Inflammatory macrophage (primary cell): ENCODE results near the gene ADCY1.

ENCODE experiments used
- DNase-seq, 2 donors: peaks; one replicate each; pipeline ENCODE4 v3.0.0-alpha.2; 2020 to 2022

The ADCY1 gene

GRCh38 chr7:45594745-45595535 lies 20.8 kb downstream of the ADCY1 start:
- no peak for DNase-seq

DNA sequence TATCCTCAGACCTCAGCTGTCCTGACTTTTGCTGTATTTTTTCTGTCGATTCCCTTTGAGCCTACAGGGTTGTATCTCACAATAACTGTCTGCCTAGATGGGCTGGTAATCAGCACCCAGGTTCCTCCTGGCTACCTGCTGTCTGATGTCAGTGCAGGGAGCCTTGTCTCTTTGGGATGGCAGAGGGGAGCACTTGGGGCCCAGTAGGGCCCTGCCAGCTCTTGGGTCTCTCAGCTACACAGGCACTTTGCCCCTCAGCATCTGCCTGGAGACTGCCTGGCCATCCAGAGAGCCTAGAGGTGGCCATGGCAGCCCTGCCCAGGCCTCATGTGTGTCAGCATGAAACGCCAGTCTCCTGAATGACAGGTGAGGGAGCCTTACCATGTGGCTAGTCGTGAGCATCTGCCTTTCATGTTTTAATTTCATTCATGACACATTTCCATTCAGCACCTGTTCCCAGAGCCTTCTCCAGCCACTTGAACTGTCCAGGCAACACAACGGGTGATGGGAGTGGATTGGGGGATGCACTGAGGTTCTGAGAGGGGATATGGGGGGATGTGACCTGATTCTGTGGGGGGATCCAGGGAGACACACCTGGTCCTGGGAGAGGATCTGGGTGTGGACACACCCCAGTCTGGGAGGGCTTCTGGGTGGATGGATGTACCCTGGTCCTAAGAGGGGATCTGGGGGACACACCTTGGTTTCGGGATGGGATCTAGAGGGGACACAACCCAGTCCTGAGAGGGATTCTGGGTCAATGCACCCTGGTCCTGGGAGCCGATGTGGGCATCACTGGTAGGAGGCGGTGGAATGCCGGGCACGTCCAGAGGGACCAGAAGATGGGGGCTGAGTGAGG lies 21.9 kb downstream of the ADCY1 start:
- DNase-seq: no peak

- no peak for DNase-seq
Observed at GRCh38 chr7:45596665-45597095, 22.5 kb downstream of the ADCY1 start.

DNA sequence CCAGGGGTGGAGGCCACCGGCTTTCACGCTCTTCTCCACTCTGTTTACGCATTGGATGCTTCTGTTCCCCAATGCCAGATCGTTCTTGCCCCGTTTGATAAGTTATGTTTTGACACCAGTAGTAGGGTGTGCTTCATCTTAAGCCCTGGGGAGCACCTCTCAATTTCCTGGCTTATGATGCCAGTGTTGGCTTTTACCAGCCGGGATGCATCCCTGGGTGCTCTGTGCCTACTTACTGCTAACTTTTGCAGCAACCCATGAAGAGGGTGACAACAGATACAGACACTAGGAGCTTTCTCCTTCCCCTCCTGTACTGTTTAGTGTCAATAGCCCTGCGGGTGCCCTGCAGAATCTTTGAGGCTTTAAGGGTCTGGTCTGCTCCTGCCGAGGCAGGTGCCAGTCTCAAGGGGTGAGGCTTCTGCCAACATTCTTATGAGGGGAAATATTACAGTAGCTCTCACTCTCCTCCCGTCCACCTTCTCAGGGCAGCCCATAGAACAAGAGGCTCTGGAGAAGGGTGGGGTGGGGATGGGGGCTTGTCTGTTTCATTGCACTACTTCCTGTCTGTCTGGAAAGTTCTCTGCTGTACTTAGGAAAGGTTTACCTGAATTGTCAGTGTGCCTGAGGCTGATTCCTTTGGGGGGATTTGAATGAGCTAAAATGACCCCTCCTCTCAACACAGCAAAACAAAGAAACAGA lies 23.3 kb downstream of the ADCY1 start:
- DNase-seq: no peak

DNA sequence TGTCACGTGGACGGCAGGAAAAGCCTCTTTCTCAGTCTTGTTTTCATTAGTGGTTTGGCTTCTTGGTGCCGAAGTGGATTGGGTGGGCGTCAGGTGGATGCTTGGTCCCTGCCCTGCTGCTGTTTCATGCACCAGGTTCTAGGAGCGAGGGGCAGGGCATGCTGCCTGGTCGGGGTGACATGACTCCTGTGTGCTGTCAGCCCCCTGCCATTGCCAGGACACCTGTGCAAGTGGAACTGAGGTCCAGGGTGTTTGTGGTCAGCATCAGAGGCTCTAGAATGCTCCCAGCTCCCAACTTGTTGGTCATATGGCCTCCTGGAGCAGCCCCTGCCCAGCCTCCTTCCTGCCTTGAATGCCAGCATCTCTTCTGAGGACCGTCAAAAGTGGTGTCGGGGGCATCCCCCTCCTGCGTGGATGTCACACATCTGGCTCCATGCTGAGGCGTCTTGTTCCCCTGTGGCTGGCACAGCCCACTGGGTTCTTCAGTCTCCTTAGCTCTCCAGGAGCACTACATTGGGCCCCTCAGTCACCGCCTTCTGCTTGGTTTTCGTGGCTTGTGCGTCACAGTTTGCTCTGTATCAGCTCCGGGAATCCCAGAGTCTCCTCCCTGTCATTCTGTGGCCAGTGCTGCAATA lies 24.8 kb downstream of the ADCY1 start:
- DNase-seq: no peak

- no peak for DNase-seq
Observed at GRCh38 chr7:45599851-45600706, 25.9 kb downstream of the ADCY1 start.

- no peak for DNase-seq
Observed at GRCh38 chr7:45601094-45601493, 26.9 kb downstream of the ADCY1 start.

DNA sequence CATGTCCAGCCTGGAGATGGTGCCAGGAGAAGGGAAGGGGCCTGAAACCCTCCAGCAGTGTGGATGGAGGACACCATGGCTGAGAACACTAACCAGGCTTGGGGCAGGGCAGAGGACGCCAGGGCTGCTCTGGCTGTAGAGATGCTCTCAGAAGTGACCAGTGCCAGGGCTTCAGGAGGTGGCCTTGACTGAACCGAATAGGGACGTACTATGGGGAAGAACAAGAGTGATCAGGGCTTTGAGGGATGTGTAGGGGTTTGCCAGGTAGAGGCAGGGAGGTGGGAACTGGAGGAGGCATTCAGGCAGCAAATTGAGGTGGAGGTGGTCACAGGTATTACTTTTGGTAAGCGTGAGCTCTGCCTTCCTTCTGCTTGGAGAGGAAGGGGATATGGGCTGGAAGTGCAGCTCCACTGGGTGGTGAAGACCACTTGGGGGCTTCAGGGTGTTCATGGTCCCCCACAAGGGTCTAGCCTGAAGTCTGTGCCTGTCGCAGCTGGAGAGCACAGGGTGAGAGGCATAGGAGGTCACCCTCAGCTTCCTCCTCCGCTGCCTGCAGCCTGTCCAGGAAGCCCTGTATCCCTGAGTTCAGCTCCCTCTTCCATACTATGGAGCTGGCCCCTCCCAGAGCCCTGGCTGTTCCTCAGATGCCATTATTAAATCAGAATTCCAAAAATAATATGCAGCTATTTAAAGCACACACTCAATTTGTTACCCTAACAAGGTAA lies 27.8 kb downstream of the ADCY1 start:
- DNase-seq: no peak

GRCh38 chr7:45606050-45606449 lies 31.9 kb downstream of the ADCY1 start:
- DNase-seq: no peak

DNA sequence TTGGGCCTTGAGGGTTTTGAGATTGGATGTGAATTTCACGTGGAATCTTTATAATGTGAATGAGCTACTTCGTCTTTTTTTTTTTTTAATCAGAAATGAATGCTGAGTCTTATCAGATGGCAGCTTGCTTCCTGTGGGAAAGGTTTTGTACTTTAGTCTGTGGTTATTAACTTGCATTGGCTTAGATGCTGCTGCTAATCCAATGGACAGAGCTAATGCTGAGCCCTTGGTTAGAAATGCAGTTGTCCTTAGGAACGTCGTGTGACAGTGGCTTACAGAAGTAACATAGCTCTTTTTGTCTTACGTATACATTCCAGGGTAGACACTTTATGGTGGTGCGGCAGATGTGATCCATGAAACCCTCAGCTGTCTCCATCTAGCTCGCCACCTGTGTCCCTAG lies 32.8 kb downstream of the ADCY1 start:
- DNase-seq: no peak

DNA sequence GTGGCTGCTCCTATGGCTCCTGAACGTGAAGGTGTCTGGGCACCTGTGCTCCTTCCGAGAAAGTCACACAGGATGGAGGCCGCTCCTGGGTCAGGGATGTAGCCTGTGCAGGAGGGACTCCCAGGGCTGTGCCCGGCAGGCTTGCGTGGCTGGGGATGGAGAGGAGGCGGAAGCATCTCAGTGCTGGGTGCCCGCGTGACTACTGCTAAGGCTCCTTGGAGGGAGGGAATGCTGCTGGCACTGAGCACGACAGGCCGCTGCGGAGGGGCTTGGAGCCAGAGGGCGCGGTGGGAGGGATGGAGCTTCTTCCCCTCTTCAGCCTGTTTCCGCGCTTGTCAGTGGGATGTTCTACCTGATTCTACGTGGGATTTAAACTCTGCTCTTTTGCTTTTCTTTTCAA lies 35.0 kb downstream of the ADCY1 start:
- no peak for DNase-seq

DNA sequence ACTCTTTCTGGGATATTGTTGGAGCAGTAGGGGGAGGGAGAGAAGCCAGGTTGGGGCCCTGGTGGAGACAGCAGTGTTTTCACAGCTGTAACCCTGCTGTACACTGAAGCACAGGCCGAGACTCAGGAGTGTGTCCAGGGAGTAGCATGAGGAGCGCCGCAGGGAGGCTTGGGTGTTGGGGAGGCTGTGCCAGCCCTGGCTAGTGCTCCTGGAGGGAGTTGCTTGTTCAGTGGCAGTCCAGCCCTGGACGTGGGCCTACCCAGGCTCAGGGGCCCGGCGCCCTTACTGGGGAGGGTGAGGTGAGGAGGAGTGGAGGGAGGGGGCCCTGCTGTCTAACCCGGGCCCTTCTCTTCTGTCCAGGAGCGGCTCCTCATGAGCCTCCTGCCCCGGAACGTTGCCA lies 35.9 kb downstream of the ADCY1 start:
- DNase-seq: no peak

DNA sequence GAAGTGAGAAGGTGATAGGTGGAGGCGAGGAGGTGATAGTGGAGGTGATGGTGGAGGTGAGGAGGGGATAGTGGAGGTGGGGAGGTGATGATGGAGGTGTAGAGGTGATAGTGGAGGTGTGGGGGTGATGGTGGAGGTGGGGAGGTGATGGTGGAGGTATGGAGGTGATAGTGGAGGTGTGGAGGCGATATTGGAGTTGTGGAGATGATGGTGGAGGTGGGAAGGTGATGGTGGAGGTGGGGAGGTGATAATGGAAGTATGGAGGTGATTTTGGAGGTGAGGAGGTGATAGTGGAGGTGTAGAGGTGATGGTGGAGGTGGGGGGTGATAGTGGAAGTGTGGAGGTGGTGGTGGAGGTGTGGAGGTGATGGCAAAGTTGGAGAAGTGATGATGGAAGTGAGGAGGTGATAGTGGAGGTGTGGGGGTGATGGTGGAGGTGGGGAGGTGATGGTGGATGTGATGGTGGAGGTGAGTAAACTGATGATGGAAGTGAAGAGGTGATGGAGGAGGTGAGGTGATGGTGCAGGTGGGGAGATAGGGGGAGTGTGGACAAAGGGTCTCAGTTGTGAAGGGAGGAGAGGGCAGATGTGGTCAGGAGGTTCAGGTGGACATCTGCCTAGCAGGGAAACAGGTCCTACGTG lies 36.6 kb downstream of the ADCY1 start:
- no peak for DNase-seq

GRCh38 chr7:45617166-45617565 lies 43.0 kb downstream of the ADCY1 start:
- DNase-seq: no peak

DNA sequence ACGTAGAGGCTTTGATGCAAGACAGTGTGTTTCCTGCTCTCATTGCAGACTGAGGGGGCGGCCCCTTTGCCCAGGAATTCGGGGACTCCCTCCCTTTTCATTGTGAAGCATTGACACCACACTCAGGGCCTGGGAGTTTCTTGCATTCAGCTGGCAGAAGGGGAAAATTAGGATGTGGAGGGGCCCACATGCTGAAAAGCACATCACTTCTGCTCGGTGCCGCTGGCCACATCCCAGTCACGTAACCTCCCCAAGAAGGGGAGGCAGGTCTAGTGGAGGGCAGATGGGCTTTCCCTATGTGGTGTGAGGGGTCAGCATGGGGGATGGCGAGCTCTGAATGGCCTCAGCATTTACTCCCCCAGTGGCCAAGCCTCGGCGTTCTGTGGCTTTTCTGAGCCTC lies 47.9 kb downstream of the ADCY1 start:
- DNase-seq: no peak

- DNase-seq: no peak
Observed at GRCh38 chr7:45623157-45623556, 49.0 kb downstream of the ADCY1 start.

DNA sequence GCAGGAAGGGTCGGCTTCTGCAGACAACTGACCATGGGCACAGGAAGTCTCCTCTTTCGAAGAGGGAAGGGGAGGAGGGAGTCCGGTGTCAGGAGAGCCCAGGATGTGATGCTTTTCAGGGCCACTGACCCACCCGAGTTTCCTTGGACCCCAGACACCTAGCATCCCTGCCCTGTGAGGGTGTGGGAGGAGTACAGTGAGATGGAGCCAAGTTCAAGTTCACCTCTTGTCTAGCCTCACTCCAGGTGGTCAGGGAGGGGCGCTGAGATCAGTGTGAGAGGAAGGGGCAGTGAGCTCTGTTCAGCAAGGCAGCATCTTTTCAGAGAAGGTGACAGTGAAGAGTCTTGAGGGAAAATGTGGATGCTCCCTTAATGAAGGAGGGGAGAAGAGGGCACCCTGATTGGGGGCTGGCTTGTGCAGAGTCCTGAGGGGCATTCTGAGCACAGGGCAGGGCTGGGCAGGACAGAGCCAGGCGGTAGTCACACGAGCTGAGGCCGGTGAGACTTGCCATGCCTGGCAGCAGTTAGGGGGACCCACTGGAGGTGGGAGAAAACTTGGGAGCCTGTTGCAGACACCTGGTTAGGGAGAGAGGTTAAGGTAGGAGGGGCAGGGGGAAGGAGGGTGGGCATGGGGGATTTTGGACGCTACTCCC lies 49.7 kb downstream of the ADCY1 start:
- DNase-seq: no peak

DNA sequence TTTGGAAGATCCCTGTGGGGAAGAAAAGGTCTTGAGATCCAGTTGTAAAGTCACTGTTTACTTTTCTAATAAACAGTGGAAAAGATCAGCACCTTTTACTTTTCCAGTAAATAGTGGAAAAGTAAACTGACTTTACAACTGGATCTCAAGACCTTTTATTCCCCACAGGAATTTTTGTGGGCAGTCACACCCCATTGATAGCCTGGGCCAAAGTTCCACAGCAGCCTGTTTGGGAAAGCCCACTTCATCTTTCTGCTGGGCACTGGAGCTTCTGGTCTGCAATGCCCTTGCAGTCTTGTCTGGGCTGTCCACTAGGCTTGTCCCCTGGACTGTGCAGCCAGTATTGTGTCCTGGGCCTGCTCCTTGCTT lies 50.2 kb downstream of the ADCY1 start:
- no peak for DNase-seq

GRCh38 chr7:45625067-45625466 lies 50.9 kb downstream of the ADCY1 start:
- no peak for DNase-seq
